Duodenal mucosa (tissue), 2 donors: ENCODE measurements around the gene GNAZ.
A peak's percentile ranks its signal among the peaks of the same experiment; 100 is the strongest.

ENCODE experiments used
- H3K27ac ChIP-seq: one replicate; pipeline ENCODE4 v1.7.0; 2013; ENCODE audit warnings: low read depth, low read length
- H3K27me3 ChIP-seq, 2 donors: one replicate each; pipeline ENCODE4 v1.7.0; 2013; ENCODE audit warnings: low read length in 2 of 2, control low read depth in 1 of 2; ENCODE audit not compliant: insufficient read depth in 2 of 2, control insufficient read depth in 1 of 2
- H3K36me3 ChIP-seq, 2 donors: one replicate each; pipeline ENCODE4 v1.7.0; 2013; ENCODE audit warnings: low read length in 2 of 2, control low read depth in 1 of 2; ENCODE audit not compliant: insufficient read depth in 2 of 2, control insufficient read depth in 1 of 2
- H3K4me1 ChIP-seq, 2 donors: one replicate each; pipeline ENCODE4 v1.7.0; 2013; ENCODE audit warnings: low read length in 2 of 2, control low read depth in 1 of 2; ENCODE audit not compliant: insufficient read depth in 2 of 2, control insufficient read depth in 1 of 2
- H3K4me3 ChIP-seq, 2 donors: one replicate each; pipeline ENCODE4 v1.7.0; 2013; ENCODE audit warnings: low read length in 2 of 2, low read depth in 1 of 2
- H3K9ac ChIP-seq, 2 donors: one replicate each; pipeline ENCODE4 v1.7.0; 2013; ENCODE audit warnings: low read length in 2 of 2, low read depth in 1 of 2
- H3K9me3 ChIP-seq, 2 donors: one replicate each; pipeline ENCODE4 v1.7.0; 2013; ENCODE audit warnings: low read length in 2 of 2, control low read depth in 1 of 2; ENCODE audit not compliant: control insufficient read depth in 1 of 2

GNAZ gene

DNA sequence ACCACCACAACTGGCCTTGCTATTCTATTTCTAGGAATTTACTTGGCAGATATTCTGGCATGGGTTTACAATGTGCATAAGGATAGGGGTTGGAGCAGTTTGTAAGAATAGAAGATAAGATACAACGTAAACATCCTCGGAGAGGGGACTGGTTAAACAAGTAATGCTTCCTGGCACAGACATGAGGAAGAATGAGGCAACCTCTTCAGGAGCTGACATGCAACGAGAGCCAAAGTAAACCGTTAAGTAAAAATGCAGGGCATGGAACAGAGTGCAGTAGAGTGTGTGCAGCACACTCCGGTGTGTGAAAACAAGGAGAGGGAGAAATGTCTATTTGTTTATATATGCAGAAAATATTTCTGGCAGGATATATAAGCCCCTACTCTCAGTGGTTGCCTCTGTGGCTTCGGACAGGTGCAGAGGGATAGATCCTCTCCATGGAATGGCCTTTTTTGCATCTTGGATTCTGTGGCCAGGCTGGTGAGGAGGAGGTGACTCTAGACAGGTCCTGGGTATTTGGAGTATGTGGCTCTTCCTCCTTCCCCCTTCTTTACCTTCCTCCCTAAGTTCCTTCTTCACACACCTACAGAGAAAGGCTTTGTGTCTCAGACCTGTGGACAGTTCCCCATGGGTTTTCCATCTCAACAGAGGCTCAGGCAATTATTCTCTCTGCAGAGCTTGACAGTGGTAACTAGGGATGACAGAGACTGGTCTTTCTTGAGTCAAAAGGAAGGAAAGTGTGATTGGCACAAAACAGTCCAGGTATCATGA, 77.5 kb downstream of the GNAZ start:
- Histone ChIP-seq H3K36me3 (no peaks in the 10 kb centered on the region), H3K4me1 (peaks cover 13 to 17% of the 10 kb centered on the region in 2 donors), H3K9ac (no peak overlapping the region), H3K27ac (no peak overlapping the region), H3K9me3 (no peaks in the 10 kb centered on the region), H3K4me3 (no peak overlapping the region), H3K27me3 (no peaks in the 10 kb centered on the region)

DNA sequence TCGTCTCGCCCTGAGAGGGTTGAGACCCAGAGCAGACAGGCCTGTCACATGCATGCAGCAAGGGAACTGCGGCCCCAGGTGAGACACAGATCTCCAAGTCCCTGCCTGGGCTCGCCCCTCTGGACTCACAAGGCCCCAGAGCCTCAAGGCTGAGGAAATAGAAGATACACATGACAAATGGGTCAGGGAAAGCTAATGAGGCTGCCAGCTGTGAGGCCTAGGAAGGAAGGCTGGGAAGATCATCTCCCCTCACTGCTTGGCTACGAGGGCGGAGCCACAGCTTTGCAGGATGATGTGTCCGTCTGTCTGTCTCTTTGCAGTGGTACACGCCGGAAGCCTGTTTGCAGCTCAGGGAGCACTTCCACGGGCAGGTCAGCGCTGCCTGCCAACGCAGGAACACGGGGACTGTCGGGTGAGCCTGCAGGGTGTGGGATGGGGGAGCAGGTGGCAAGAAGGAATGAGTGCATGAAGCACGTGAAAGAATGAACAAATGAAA, 79.5 kb downstream of the GNAZ start:
- no peak overlapping the region for H3K27ac ChIP-seq
- H3K9ac ChIP-seq = no peak overlapping the region
- no peaks in the 10 kb centered on the region for H3K27me3 ChIP-seq
- H3K36me3 ChIP-seq = no peaks in the 10 kb centered on the region
- H3K4me1 ChIP-seq = peaks cover 7% of the 10 kb centered on the region in 2 donors
- no peaks in the 10 kb centered on the region for H3K9me3 ChIP-seq
- no peak overlapping the region for H3K4me3 ChIP-seq

DNA sequence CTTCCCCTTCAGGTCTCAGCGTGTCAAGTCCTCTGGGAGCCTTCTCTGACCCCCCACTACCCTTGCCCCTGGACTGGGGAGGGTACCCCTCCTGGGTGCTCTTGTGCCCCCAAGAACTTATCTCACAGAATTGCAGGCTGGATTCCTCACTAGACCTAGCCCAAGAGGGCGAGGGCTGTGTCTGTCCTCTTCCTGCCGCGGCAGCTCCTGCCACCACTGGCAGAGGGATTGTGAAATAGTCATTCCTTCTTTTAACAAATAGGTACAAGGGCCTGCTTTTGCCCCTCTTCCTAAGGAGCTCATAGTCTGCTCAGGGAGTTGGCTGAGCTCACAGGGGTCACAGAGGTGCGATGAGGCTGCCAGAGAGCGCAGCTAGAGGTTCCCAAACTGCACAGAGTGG, 80.4 kb downstream of the GNAZ start:
- Histone ChIP-seq H3K9ac (no peak overlapping the region), H3K27me3 (no peaks in the 10 kb centered on the region), H3K27ac (no peak overlapping the region), H3K4me3 (no peak overlapping the region), H3K36me3 (no peaks in the 10 kb centered on the region), H3K9me3 (no peaks in the 10 kb centered on the region), H3K4me1 (peaks cover 2 to 5% of the 10 kb centered on the region in 2 donors)

DNA sequence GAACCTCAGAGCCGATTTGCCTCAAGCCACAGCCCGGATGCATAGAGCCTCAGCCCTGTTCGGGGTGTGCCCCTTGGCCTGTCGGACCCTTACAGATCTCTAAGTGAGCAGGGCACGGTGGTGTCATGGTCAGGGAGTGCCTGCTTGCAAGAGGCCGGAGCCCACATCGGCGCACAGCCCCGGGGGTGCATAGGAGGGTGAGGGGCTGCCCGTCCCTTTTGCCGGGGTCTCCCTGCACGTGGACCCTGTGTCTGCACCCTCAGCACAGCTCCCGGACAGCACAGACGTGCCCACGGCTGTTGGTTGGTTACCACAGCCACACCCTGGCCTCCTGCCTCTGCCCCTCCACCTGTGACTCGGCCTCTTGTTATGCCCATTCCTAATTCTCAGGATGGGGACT, 81.5 kb downstream of the GNAZ start:
- Histone ChIP-seq H3K27ac (no peak overlapping the region), H3K27me3 (no peaks in the 10 kb centered on the region), H3K4me1 (peaks cover 0 to 7% of the 10 kb centered on the region in 2 donors), H3K4me3 (no peak overlapping the region), H3K9ac (no peak overlapping the region), H3K9me3 (no peaks in the 10 kb centered on the region), H3K36me3 (no peaks in the 10 kb centered on the region)

DNA sequence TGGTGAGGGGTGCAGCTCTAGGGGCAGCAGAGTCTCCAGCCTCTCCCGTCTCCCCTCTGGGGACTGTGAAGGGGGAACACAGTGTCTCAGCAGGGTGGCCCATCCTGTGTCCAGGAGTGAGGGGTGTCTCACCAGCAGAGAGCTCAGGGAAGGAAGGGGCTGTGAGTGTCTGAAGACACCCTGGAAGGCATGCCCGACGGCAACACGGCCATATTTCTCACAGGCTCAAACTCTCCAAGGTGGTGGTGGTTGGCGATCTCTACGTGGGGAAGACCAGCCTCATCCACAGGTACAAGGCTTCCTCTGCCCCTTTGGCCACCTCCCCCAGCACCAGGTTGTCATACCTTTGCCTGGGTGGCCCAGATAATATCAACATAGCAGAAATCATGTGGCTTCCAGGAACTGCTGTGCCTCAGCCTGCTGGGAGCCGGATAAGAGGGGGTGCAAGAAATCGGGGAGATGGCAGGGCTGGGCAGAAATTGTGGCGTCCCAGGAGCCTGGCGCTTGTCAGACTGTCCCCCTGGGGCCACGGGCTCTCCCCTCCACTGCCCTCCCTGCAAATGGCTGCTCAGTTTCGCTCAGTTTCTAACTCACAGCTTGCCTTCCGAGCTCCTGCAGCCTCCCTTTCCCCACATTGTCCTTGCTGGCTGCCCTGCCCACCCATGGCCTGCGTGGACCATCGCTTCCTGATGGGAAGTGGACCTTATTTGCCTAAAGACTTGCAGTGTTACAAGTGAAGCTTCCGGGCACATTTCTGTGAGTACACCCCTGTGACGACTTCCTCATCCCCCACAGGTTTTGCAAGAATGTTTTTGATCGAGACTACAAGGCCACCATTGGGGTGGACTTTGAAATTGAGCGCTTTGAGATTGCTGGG, 82.2 kb downstream of the GNAZ start:
- H3K27ac ChIP-seq = no peak overlapping the region
- H3K36me3 ChIP-seq = no peaks in the 10 kb centered on the region
- H3K4me3 ChIP-seq = peak overlapping the region in 1 of 2 donors; percentile 13
- H3K9me3 ChIP-seq = no peaks in the 10 kb centered on the region
- H3K27me3 ChIP-seq = no peaks in the 10 kb centered on the region
- H3K4me1 ChIP-seq = peaks cover 0 to 13% of the 10 kb centered on the region in 2 donors
- H3K9ac ChIP-seq = no peak overlapping the region

DNA sequence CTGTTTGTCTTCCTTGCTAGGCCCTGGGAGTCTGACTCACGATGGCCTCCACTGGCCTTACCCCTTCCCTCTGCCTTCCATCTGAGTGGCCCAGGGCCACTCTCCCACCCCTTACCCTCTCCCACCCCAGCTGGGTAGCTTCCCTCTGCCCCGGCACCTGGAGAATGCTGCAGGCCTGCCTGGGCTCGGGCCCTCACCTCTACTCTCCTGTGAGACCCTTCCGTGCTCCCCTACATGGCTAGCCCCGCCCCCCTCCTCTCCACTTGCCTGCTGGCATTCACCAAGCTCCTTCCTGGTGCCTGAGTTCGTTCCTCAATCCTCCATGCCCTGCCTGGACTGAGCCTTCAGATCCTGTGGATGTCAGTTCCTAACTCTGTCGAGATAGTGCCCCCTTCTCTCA, 83.7 kb downstream of the GNAZ start:
- no peaks in the 10 kb centered on the region for H3K27me3 ChIP-seq
- H3K27ac ChIP-seq = no peak overlapping the region
- H3K9ac ChIP-seq = no peak overlapping the region
- no peaks in the 10 kb centered on the region for H3K36me3 ChIP-seq
- no peaks in the 10 kb centered on the region for H3K9me3 ChIP-seq
- H3K4me1 ChIP-seq = peaks cover 0 to 14% of the 10 kb centered on the region in 2 donors
- H3K4me3 ChIP-seq = no peak overlapping the region

DNA sequence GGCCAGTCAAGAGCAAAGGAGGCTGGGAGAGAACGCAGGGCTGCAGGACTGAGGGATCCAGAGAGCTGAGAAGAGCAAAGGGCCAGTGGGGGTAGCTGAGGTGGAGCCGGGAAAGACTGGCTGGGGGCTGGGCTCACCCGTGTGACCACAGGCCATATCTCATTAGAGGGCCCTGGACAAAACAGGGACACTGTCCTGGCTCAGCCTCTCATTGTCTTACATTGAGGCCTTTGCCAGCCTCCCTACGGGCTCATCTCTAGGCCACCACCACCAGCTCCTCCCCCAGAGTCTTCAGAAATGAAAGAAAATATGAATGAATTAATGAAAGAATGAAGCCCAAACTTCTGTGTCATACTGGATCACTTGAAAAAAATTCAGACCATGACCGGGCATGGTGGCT, 84.1 kb downstream of the GNAZ start:
- peaks cover 0 to 14% of the 10 kb centered on the region in 2 donors for H3K4me1 ChIP-seq
- no peak overlapping the region for H3K27ac ChIP-seq
- H3K4me3 ChIP-seq = no peak overlapping the region
- H3K9me3 ChIP-seq = no peaks in the 10 kb centered on the region
- no peaks in the 10 kb centered on the region for H3K36me3 ChIP-seq
- H3K9ac ChIP-seq = no peak overlapping the region
- H3K27me3 ChIP-seq = no peaks in the 10 kb centered on the region

DNA sequence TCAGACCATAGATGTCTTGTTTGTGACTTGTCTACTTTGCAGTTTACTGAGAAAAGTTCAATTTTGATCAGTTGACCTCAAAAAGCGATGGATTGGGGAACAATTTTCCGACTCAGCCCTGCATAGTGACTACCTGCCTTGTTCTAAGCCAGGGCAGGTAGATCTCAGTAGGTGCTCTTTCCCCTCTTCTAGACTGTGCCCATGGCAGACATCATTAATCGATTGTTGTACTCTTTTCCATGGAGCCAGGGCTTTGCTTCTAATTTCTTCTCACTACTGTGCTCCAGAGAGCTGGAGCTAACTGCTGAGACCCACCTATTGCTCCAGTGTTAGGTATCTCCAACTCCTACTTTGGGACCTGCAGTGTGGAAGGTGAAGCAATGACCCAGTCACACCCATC, 84.8 kb downstream of the GNAZ start:
- H3K9ac ChIP-seq = no peak overlapping the region
- H3K27ac ChIP-seq = no peak overlapping the region
- peaks cover 0 to 14% of the 10 kb centered on the region in 2 donors for H3K4me1 ChIP-seq
- H3K9me3 ChIP-seq = no peaks in the 10 kb centered on the region
- H3K4me3 ChIP-seq = no peak overlapping the region
- no peaks in the 10 kb centered on the region for H3K27me3 ChIP-seq
- no peaks in the 10 kb centered on the region for H3K36me3 ChIP-seq

DNA sequence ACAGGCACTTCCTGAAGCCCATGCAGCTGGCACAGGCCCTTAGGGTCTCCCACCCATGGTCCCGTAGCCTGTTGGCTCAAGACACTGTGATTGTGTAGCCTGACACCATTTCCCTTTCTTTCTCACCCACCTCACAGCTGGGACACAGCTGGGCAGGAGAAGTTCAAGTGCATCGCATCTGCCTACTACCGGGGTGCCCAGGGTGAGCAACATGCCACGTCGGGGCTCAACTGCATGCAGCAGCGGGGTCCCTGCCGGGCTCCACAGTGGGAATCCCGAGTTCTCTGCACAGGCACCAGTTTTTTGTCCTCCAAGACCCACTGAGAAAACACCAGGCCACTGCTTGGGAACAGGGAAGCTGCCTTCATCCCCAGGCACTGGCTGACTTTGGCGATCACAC, 85.5 kb downstream of the GNAZ start:
- Histone ChIP-seq H3K4me3 (no peak overlapping the region), H3K27me3 (no peaks in the 10 kb centered on the region), H3K36me3 (no peaks in the 10 kb centered on the region), H3K9ac (no peak overlapping the region), H3K4me1 (peaks cover 0 to 14% of the 10 kb centered on the region in 2 donors), H3K9me3 (no peaks in the 10 kb centered on the region), H3K27ac (no peak overlapping the region)

DNA sequence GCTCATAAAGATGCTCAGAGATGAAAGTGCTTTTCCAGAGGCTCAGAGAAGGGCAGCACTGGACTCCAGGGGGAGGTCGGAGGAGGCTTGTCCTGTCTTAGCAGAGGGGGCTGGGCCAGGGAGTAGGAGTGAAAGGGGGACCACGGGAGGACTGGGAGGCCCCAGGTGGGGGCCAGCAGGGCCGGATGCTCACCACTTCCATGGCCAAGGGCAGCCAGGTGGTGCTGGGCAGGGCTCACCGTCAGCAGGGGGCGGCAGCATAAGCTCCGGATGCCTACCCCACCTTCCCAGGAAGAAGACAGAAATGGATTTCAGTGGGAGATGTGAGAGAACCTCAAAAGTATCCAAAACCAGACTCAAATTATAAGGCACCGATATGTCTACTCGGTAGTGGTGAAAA, 86.0 kb downstream of the GNAZ start:
- H3K27ac ChIP-seq = no peak overlapping the region
- H3K36me3 ChIP-seq = no peaks in the 10 kb centered on the region
- H3K4me3 ChIP-seq = no peak overlapping the region

More for the DNA sequence above, 86.0 kb downstream of the GNAZ start:
- Histone ChIP-seq H3K27me3 (no peaks in the 10 kb centered on the region), H3K9me3 (no peaks in the 10 kb centered on the region), H3K4me1 (peaks cover 0 to 14% of the 10 kb centered on the region in 2 donors), H3K9ac (no peak overlapping the region)
